GM18861 (cell line): ENCODE results near the gene DHCR7.

ENCODE experiments used
- ATAC-seq: cut with Tn5 transposase; IDR thresholded peaks from one replicate; pipeline ENCODE4 v1.9.1; 2021; ENCODE audit not compliant: unreplicated experiment

Gene DHCR7

GRCh38 chr11:71420455-71421241, 27.5 kb downstream of the DHCR7 start:
- no peak for ATAC-seq

GRCh38 chr11:71418643-71419042, 29.6 kb downstream of the DHCR7 start:
- no peak for ATAC-seq

- ATAC-seq: no peak
These were observed 33.5 kb downstream of the DHCR7 start for GRCh38 chr11:71414645-71415044.

- no peak for ATAC-seq
These were observed 37.7 kb downstream of the DHCR7 start for GRCh38 chr11:71410363-71410966.

- ATAC-seq: no peak
These were observed 39.4 kb downstream of the DHCR7 start for GRCh38 chr11:71408826-71409225.

DNA sequence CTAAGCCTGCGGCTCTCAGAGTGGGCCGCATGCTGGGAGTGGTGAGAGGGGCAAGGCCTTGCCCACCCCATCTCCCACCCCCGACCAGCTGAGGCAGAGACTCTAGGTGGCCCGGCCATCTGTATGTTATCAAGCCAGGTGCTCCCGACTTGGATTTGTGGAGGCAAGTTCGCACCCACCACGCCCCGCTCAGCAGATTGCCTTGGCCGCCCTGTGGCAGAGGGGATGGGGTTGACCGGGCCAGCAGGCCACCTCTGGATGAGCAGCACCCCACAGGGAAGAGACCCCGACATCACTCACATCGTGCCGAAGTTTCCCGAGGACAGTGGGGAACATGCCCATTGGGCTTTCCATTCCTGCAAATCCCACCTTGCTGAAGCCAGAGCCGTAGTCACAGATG, 40.8 kb downstream of the DHCR7 start:
- ATAC-seq: no peak

DNA sequence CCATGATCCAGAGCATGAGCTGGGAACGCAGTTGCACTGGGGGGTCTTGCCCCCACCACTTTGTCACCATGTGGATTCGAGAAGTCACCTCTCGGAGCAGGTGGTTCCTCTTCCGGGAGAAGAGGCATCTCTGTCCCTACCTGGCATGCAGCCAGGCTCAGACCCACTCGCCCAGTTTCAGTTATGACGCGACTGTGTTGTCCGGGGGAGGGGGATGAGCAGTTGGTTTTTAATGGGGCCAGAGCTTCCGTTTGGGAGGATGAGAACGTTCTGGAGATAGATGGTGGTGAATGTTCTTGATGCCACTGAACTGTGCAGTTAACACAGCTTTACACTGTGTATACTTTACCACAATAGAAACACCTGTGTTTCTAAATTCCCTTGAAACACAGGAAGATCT, 41.5 kb downstream of the DHCR7 start:
- ATAC-seq: no peak

GRCh38 chr11:71404209-71404608, 44.0 kb downstream of the DHCR7 start:
- ATAC-seq: no peak

DNA sequence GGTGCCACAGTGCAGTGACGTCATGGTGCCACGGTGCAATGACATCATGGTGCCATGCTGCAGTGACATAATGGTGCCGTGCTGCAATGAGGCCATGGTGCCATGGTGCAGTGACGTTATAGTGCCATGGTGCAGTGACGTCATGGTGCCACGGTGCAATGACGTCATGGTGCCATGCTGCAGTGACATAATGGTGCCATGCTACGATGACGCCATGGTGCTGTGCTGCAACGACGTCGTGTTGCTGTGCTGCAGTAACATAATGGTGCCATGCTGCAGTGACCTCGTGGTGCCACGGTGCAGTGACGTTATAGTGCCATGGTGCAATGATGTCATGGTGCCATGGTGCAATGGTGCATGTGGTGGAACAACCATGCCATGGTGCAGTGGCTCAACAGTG, 45.3 kb downstream of the DHCR7 start:
- no peak for ATAC-seq

- ATAC-seq: no peak
These were observed 48.0 kb downstream of the DHCR7 start for GRCh38 chr11:71400216-71400615.

DNA sequence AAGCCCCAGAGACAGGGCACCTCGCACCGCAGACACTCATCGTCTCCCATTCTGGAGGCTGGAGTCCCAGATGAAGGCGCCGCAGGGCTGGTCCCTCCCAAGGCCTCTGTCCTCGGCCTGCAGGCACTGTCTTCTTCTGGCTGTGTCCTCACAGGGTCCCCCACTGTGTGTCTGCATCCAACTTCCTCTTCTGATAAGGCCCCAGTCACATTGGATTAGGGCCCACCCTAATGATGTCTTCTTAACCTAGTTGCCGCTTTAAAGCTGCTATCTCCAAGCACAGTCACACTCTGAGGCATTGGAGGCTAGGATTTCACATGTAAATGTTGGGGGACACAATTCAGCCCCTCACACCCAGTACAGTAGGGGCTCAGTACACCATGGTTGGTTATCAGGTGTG, 48.9 kb downstream of the DHCR7 start:
- ATAC-seq: no peak

- ATAC-seq: no peak
These were observed 50.2 kb downstream of the DHCR7 start for GRCh38 chr11:71397961-71398360.

DNA sequence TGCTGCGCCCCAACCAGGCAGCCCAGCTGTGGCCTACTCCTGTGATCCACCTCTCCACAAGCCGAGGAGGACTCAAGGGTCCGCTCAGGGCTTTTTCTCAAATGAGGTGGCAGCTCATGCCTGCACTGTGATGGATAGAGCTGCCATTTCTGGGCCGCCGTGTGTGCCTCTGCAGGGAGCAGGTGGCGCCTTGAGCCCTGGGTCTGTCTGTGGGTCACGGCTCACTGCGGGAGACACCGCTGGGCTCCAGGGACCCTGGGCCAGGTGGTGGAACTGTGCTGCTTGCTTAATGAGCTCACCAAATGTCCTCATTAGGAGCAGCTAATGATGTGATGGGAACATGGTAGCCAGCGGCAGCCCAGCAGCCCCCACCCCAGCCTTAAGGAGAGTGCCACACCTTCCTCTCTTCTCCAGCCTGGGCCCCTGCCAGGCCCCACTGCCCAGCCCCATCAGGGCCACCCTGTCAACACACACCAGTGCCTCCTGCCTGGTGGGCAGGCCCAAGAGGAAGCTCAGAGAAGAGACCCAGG, 50.8 kb downstream of the DHCR7 start:
- ATAC-seq: no peak

DNA sequence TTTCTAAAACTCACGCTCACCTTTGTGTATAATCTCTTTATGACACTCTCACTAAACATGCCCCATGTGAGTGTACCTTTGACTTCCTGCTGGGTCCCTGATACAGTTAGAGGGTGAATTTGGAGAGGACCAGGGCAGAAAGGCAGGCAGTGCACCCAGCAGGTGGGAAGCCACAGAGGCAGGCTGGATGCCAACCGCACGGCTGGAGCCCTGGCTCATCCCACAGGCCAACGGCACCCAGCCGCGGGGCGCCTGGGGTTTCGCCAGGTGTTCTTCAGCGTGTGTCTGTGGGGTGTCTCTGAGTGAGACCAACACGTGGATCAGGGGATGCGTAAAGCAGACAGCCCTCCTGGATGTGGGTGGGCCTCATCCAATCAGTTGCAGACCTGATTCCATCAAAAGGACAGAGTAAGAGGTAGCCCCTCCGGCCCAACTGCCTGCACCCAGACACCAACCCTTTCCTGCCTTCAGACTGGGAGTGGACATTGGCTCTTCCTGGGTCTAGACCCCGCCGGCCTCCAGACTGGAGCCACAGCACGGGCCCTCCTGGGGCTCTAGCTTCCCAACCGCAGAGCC, 51.6 kb downstream of the DHCR7 start:
- no peak for ATAC-seq

DNA sequence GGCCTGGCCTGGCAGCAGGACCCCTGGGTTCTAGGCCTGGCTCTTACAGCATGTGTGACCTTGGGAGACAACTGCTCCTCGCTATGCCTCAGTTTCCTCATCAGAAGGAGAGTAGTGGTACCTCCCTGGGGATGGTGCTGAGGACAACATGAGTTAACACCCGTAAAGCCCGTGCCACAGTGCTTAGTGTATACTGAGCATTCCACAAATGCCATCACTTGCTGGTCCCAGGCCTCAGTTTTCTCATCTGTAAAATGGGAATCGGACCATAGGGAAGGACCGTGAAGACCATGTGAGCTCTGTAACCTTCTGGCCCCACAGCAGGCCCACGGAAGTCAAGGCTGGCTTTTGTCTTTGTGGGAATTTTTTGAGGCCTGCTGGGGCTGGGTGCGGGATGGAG, 52.4 kb downstream of the DHCR7 start:
- ATAC-seq: no peak

DNA sequence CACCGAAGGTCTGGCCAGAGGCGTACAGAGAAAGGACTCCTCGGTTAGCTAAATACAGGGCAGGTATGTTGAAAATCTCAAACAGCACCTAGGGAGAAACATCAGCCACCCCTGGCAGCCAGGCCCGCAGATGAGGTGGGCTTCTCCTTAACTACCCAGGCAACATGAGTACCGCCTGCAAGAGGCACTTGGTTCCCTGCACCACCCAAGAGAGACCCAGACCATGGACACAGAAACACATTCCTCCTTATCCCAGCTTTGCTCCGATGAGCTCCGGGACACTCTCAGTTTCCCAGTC, 53.0 kb downstream of the DHCR7 start:
- ATAC-seq: no peak

DNA sequence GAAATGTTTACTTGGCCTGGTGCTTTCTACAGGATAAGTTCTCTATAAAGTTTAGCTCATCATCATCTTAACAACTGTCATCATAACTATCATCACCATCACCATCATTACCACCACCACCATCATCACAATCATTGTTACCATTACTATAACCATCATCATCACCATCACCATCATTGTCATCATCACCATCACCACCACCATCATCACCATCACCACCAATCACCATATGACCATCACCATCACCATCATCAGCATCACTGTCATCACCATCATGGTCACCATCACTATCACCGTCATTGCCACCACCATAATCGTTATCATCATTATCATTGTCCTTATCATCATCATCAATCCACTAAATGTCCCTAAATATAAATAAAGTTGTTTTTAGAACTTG, 54.9 kb downstream of the DHCR7 start:
- ATAC-seq: no peak

DNA sequence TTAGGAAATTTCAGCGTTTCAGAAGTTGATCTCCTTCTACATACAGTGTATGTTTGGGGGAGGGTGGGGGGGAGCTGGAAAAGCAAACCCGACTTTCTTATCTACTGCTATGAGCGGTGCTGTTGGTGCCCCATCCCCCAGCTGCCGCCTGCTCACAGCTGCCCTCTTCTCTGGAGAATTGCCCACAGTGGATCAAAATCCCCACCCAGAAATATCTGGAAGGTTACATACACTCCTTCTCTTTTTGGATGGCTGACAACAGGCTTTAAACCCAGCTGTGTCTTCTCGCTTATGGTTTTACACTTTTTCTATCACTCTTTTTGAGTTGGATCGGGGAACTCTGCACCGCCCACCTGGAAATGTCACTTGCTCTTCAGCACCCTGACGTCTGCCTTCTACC, 56.4 kb downstream of the DHCR7 start:
- ATAC-seq: no peak

- ATAC-seq: no peak
These were observed 56.8 kb downstream of the DHCR7 start for GRCh38 chr11:71391352-71391751.

DNA sequence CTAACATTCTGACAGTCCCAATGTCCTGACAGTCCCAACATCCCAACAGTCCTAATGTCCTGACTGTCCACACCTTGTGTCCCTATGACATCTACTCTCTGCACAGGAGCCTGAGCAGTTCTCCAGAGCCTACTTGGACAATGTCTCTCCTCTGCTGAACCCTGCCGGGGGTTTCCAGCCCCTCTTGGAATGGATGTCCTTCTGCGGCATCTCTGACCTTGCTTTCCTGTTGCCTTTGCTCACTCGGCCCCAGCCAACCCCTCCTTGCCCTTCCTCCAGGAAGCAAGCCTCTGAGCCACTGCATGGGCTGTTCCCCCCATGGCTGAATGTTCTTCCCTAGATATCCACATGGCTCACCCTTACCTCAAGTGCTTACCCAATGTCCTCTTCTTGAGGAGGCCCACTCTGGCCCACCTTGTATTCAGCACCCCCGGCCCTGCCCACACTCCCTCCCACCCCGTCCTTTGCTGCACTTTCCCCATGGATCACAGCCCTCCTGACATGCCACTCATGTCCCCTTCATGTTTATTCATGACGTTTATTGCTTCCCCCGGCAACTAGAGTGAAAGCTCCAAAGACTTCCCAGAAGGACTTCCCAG, 59.5 kb downstream of the DHCR7 start:
- no peak for ATAC-seq

GRCh38 chr11:71387784-71388636, 60.2 kb downstream of the DHCR7 start:
- ATAC-seq: no peak
